PC-9 (cell line): Measurements from ENCODE around the gene CYP1A2. TPM values are rescaled to one million over a fixed set of nuclear protein-coding genes. Genes with fewer than 3 reads are reported as not detected.
"Not testable (repeated sequence)": the region's sequence is repeated elsewhere in the genome, so short reads cannot be mapped to it uniquely, and the experiment has no call there.

Source experiments
- BruUV-seq: library from RNA; stranded (reverse); fragments of 400-500 nt; replicated peaks from 2 replicates; lab custom pipeline; 2021; lab: Mats Ljungman, UMichigan
- CTCF ChIA-PET: fragments of 300-600 bp; sonication (Branson Sonifier 250); formaldehyde crosslinking; loops from one replicate; lab custom pipeline; 2022; ENCODE audit warnings: antibody characterized with exemption; lab: Charles Lee
- POLR2A ChIA-PET: fragments of 300-600 bp; sonication (Branson Sonifier 250); formaldehyde crosslinking; loops from one replicate; lab custom pipeline; 2022; ENCODE audit warnings: antibody characterized with exemption; ENCODE audit not compliant: unreplicated experiment; lab: Charles Lee
- DNase-seq, 2 experiments: peaks; one replicate each; pipeline versions ENCODE4 v3.0.0 to v3.0.0-alpha.2; 2015 to 2022; ENCODE audit warnings: mixed read lengths in 1 of 2
- H2AFZ ChIP-seq: fragments of 200-600 bp; sonication (generic); 2 replicates; pipeline ENCODE4 v1.8.1; 2017; ENCODE audit warnings: antibody characterized with exemption
- H3F3A ChIP-seq: fragments of 200-600 bp; sonication (generic); 2 replicates; pipeline ENCODE4 v1.8.1; 2017; ENCODE audit warnings: antibody characterized with exemption, mild to moderate bottlenecking, low read depth; ENCODE audit not compliant: insufficient read depth
- H3K27ac ChIP-seq: fragments of 200-600 bp; sonication (generic); 2 replicates; pipeline ENCODE4 v1.6.1; 2016; ENCODE audit warnings: mixed run types
- H3K27me3 ChIP-seq: fragments of 200-600 bp; sonication (generic); 2 replicates; pipeline ENCODE4 v1.6.1; 2016; ENCODE audit warnings: low read depth, mixed run types; ENCODE audit not compliant: insufficient read depth
- H3K36me3 ChIP-seq: fragments of 200-600 bp; sonication (generic); 2 replicates; pipeline ENCODE4 v1.6.1; 2016; ENCODE audit warnings: low read depth, mixed run types
- H3K4me1 ChIP-seq: fragments of 200-600 bp; sonication (generic); replicated peaks from 2 replicates; pipeline ENCODE4 v1.6.1; 2016; ENCODE audit warnings: mixed run types; ENCODE audit not compliant: insufficient read depth
- H3K4me2 ChIP-seq: fragments of 200-600 bp; sonication (generic); 2 replicates; pipeline ENCODE4 v1.6.1; 2017; ENCODE audit warnings: mixed run types
- H3K4me3 ChIP-seq: fragments of 200-600 bp; sonication (generic); 2 replicates; pipeline ENCODE4 v1.6.1; 2016; ENCODE audit warnings: mixed run types
- H3K79me2 ChIP-seq: fragments of 200-600 bp; sonication (generic); 2 replicates; pipeline ENCODE4 v1.6.1; 2017; ENCODE audit warnings: low read depth, mixed run types
- H3K9me2 ChIP-seq: fragments of 200-600 bp; sonication (generic); 2 replicates; pipeline ENCODE4 v1.8.1; 2017; ENCODE audit warnings: mild to moderate bottlenecking; ENCODE audit not compliant: insufficient read depth
- H3K9me3 ChIP-seq: fragments of 200-600 bp; sonication (generic); 2 replicates; pipeline ENCODE4 v1.8.1; 2016; ENCODE audit warnings: low read depth; ENCODE audit not compliant: insufficient read depth
- H4K20me1 ChIP-seq: fragments of 200-600 bp; sonication (generic); 2 replicates; pipeline ENCODE4 v1.8.1; 2017; ENCODE audit not compliant: insufficient read depth
- CTCF ChIP-seq: fragments of 200-600 bp; sonication (generic); conservative IDR thresholded peaks from 2 replicates; pipeline ENCODE4 v1.6.1; 2017; ENCODE audit warnings: mixed run types, antibody characterized with exemption, mild to moderate bottlenecking, moderate library complexity
- EZH2 ChIP-seq: fragments of 200-600 bp; sonication (generic); IDR thresholded peaks from 2 replicates; pipeline ENCODE4 v1.8.0; 2017; ENCODE audit warnings: antibody characterized with exemption, low read depth
- intact Hi-C: fragments of 100-400 bp; cut with micrococcal nuclease; formaldehyde crosslinking; loops from one replicate; pipeline ENCODE4 v1.10.0; 2022; ENCODE audit not compliant: unreplicated experiment
- total RNA-seq: library from RNA; stranded (reverse); gene quantifications from 2 replicates; pipeline ENCODE4 v1.2.3, GENCODE V29; 2021

Gene CYP1A2
- total RNA-seq, 1 experiment from 2014 or later, result not detected

GRCh38 chr15:74784426-74785193 lies 36.0 kb downstream of the CYP1A2 start:
- peaks cover 41% of the 10 kb centered on the region for H4K20me1 ChIP-seq
- intact Hi-C loops, result no loop called here
- H3K36me3 ChIP-seq, result no peaks in the 10 kb centered on the region; the same call in none of the 2 replicates
- H3K27me3 ChIP-seq, result no peaks in the 10 kb centered on the region
- ChIA-PET POLR2A (no interaction called here), CTCF (interaction anchor here (0.7 to 1.1 kb wide), 2 partner anchors 121 to 166 kb away, joined by 3 read pairs; no protein-coding TSS in a partner anchor)
- peaks cover 33% of the 10 kb centered on the region for H3K4me1 ChIP-seq
- no peak for TF ChIP-seq CTCF
- no peaks in the 10 kb centered on the region for H3K9me3 ChIP-seq
- H3K4me2 ChIP-seq, result no peak overlapping the region
- H3K4me3 ChIP-seq, result no peak overlapping the region
- BruUV-seq, result no TSS peak
- no peak overlapping the region for H3K27ac ChIP-seq
- no peaks in the 10 kb centered on the region for H3K9me2 ChIP-seq
- peaks cover 56% of the 10 kb centered on the region for H3K79me2 ChIP-seq
- H2AFZ ChIP-seq, result no peak overlapping the region
- no peak for DNase-seq
- no peaks in the 10 kb centered on the region; the same call in 1 of the 2 replicates for H3F3A ChIP-seq

DNA sequence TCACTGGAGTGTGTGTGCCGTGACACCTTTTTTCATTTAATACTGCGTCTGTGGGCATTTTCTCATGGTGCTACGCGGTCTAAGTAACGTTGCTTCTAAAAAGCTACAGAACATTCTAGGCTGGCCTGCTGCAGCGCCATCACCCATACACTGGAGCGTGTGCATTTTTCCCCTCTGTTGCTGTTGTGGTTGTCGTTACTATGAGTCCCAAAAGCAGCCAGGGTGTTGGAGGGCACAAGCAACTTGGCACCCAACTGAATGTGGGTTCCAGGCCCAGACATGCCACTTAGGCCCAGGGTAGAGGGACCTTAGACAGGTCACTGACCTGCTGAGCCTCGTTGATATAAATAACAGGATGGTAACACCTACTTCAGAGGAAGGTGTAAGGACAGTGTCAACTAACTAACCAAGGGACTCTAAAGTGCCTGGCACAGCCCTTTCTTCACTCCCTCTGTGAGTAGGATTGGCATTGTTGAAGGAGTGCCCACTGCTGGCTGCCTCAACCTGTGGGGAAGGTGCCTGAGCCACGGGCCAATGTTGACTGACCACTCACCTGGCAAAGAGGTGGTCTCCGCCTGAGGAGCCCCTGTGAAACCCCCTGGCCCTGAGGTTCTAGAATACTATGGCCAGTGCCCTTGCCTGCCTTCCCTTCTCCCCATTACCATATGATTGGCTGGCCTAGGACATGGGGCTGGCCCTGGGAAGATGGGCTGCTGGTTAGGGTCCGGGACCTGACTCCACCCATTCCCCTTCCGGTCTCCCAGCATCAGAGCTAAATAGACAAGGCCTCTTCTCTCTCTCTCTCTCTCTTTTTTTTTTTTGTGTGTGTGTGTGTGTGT lies 36.8 kb downstream of the CYP1A2 start:
- Histone ChIP-seq H3K4me3 (no peak overlapping the region), H3K36me3 (no peaks in the 10 kb centered on the region; the same call in none of the 2 replicates), H3K9me3 (no peaks in the 10 kb centered on the region), H3F3A (no peaks in the 10 kb centered on the region), H3K27me3 (no peaks in the 10 kb centered on the region), H4K20me1 (peaks cover 43% of the 10 kb centered on the region), H2AFZ (no peak overlapping the region), H3K4me1 (peaks cover 35% of the 10 kb centered on the region), H3K4me2 (no peak overlapping the region), H3K9me2 (no peaks in the 10 kb centered on the region), H3K79me2 (peaks cover 61% of the 10 kb centered on the region), H3K27ac (no peak overlapping the region)
- intact Hi-C loops, result no loop called here
- POLR2A ChIA-PET, result no interaction called here
- TF ChIP-seq CTCF (no peak), EZH2 (no peak)
- BruUV-seq, result no TSS peak
- CTCF ChIA-PET, result no interaction called here
- DNase-seq, result no peak

GRCh38 chr15:74786081-74786480 lies 37.4 kb downstream of the CYP1A2 start:
- H3K27me3 ChIP-seq, POLR2A ChIA-PET, intact Hi-C loops, H3K9me2 ChIP-seq, DNase-seq, H3K4me3 ChIP-seq, H3F3A ChIP-seq, BruUV-seq, H3K9me3 ChIP-seq, H3K27ac ChIP-seq, H3K4me2 ChIP-seq, H3K36me3 ChIP-seq, CTCF ChIA-PET, H2AFZ ChIP-seq: not testable (repeated sequence)
- Histone ChIP-seq H4K20me1 (peaks cover 43% of the 10 kb centered on the region), H3K79me2 (peaks cover 61% of the 10 kb centered on the region), H3K4me1 (peaks cover 35% of the 10 kb centered on the region)
